GM10266 (cell line): ENCODE data around the gene RAPGEF4.

ENCODE experiments used
- DNase-seq: peaks from one replicate; pipeline ENCODE4 v3.0.0; 2012; ENCODE audit errors: extremely low spot score
- TF ChIP-seq, protein P1 (sequence below): IDR thresholded peaks from 2 replicates; pipeline ENCODE4 v1.5.1; 2012; ENCODE audit warnings: mild to moderate bottlenecking, low read depth; ENCODE audit not compliant: control insufficient read depth, insufficient read depth; ENCODE audit errors: missing control alignments

Gene RAPGEF4

DNA sequence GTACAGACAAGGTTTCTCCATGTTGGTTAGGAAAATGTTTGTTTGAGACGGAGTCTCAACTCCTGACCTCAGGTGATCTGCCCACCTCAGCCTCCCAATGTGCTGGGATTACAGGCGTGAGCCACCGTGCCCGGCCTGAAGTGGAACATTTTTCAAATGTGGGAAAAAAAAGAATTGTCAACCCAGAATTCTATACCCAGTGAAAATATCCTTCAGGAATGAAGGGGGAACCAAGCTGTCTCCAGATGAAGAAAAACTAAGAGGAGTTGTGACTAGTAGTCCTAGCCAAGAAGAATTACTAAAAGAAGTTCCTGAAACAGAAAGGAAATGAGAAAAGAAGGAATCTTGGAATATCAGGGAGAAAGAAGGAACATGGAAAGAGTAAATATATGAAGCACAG, 25.7 kb downstream of the RAPGEF4 start:
- TF ChIP-seq, protein P1, sequence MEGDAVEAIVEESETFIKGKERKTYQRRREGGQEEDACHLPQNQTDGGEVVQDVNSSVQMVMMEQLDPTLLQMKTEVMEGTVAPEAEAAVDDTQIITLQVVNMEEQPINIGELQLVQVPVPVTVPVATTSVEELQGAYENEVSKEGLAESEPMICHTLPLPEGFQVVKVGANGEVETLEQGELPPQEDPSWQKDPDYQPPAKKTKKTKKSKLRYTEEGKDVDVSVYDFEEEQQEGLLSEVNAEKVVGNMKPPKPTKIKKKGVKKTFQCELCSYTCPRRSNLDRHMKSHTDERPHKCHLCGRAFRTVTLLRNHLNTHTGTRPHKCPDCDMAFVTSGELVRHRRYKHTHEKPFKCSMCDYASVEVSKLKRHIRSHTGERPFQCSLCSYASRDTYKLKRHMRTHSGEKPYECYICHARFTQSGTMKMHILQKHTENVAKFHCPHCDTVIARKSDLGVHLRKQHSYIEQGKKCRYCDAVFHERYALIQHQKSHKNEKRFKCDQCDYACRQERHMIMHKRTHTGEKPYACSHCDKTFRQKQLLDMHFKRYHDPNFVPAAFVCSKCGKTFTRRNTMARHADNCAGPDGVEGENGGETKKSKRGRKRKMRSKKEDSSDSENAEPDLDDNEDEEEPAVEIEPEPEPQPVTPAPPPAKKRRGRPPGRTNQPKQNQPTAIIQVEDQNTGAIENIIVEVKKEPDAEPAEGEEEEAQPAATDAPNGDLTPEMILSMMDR, result no peak
- DNase-seq, result no peak

DNA sequence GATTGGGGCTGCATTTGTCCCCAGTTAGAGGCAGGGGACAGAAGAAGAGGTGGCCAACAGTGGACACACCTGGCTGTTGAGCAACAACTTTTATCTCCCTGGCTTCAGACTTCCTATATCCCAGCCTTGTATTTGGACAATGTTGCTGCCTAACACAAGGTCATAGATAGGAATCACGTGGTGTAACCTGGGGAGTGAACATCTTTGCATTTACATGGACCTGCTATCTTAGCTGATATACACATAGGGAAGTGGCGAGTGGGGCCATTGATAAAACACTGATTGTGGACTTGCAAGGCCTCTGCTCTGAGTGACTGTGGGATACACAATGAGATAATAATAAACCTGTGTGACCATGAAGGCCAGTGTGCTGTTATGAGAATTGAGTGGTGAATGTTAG, 26.9 kb downstream of the RAPGEF4 start:
- TF ChIP-seq, protein P1, result no peak
- no peak for DNase-seq

DNA sequence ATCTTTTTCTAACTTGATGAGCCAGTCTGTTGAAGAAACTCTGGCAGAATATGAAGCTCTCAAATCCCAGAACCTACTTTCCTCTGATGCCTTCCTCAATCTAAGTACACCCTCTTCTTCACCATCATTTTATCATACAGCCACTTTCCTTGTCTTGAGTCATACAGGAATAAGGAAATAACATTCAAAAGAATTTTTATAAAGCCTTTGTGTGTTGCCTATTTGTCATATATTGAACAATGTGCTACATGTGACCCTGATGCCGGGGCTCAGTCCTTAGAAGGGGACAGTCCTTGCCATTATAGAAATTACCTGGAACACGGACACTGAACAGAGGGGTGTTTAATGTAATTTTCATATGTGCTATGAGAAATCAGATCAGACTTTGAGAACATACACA, 27.4 kb downstream of the RAPGEF4 start:
- TF ChIP-seq, protein P1, result no peak
- no peak for DNase-seq

DNA sequence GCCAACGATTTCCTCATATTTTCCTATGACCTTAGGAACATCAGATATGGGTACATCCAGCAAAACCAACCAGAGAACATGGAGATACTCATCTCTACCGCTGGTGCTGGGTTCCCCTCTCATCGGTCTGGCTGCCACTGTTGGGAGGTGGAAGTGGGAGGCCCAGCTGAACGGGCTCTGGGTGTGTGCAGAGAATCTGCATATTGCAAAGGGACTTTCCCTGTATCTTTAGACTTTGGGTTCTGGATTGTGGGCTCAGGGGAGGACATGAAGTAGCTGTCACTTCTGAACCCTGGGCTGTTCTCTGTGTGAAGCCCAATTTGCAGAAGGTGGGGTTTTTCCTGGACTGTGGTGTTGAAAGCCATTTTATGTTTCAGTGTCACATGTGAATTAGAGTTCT, 30.0 kb downstream of the RAPGEF4 start:
- TF ChIP-seq, protein P1, result no peak
- DNase-seq, result no peak

DNA sequence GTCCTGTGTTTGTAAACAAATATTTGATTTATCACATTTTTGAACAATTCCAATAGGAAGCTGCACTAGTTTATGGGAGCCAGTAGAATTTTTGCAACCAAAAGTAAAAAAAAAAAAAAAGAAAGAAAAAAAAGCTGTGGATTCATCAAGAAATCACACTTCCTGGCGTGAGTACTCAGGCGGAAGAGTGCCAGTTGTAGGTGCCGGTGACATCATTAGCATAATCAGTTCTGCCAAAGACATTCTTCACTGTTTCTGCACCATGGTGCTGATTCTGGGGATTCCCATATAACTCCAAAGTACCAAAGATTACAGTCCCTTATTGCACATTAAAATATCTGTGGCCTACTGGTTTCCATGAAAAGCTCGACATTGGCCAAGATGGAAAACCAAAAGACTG, 32.8 kb downstream of the RAPGEF4 start:
- no peak for DNase-seq
- TF ChIP-seq, protein P1, result no peak

DNA sequence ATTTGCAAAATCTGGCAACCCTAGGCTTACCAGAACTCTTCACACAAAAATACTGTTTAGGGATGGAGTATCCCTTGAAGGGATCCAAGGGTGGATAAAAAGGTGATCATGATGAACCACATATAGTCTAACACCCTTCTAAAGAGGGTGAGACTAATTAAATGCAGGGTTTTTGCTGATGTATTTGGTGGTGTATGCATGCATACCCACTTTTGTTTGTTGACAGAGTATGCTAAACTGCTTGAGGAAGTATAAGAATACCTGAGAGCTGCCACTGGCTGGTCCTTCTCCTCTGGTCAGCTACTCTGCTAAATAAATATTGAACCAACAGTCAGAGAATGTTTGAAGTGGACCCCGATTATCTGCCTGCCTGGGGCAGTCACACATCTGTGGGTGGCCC, 34.2 kb downstream of the RAPGEF4 start:
- TF ChIP-seq, protein P1, result no peak
- no peak for DNase-seq

DNA sequence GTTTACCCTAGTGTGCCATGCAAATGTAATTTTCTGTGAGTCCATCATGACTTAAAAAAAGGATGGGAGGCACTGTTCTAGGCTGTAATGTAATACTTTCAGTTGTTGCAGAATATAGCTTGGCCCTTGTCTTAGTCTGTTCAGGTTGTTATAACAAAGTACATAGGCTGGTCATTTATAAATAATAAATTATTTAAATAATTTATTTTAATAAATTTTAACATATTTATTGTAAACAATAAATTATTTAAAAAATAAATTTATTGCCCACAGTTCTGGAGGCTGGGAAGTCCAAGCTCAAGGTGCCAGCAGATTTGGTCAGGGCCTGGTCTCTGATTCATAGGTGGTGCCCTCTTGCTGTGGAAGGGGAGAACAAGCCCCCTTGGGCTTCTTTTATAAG, 35.2 kb downstream of the RAPGEF4 start:
- no peak for DNase-seq
- TF ChIP-seq, protein P1, result no peak
